ENCODE data around the gene FAAP100.

GRCh38 chr17:81572563-81573168 lies 20.5 kb upstream of the FAAP100 start:
- TF ChIP-seq CTCF (conservative IDR thresholded peaks at IDR 0.05; ENCODE audit: low read length) = no peak
- TF ChIP-seq EZH2phosphoT487 (IDR thresholded peaks at IDR 0.05; ENCODE audit: borderline replicate concordance) = no peak

Data from Loucy (cell line).